Smooth muscle cell (in vitro differentiated cells): ENCODE measurements around the gene NOS2. TPM values are rescaled to one million over a fixed set of nuclear protein-coding genes. Genes with fewer than 3 reads are reported as not detected.

Source experiments
- DNase-seq: peaks from one replicate; lab custom pipeline; 2025; ENCODE audit not compliant: unreplicated experiment; lab: John Stamatoyannopoulos, UW
- H2AFZ ChIP-seq: fragments of 200-600 bp; sonication (generic); 2 replicates; pipeline ENCODE4 v1.6.0; 2016; ENCODE audit warnings: antibody characterized with exemption, low read depth, mild to moderate bottlenecking
- H3F3A ChIP-seq: fragments of 200-600 bp; sonication (generic); 2 replicates; pipeline ENCODE4 v1.6.0; 2017; ENCODE audit warnings: antibody characterized with exemption, low read depth
- H3K27ac ChIP-seq: fragments of 200-600 bp; sonication (generic); 2 replicates; pipeline ENCODE4 v1.5.1; 2016; ENCODE audit warnings: low read depth, mild to moderate bottlenecking
- H3K27me3 ChIP-seq: fragments of 200-600 bp; sonication (generic); 2 replicates; pipeline ENCODE4 v1.6.1; 2016; ENCODE audit warnings: low read depth, mild to moderate bottlenecking
- H3K36me3 ChIP-seq: fragments of 200-600 bp; sonication (generic); 2 replicates; pipeline ENCODE4 v1.5.1; 2016; ENCODE audit warnings: low read depth
- H3K4me1 ChIP-seq: fragments of 200-600 bp; sonication (generic); 2 replicates; pipeline ENCODE4 v1.5.1; 2016; ENCODE audit warnings: low read depth
- H3K4me2 ChIP-seq: fragments of 200-600 bp; sonication (generic); 2 replicates; pipeline ENCODE4 v1.6.0; 2016; ENCODE audit warnings: mild to moderate bottlenecking
- H3K4me3 ChIP-seq: fragments of 200-600 bp; sonication (generic); 2 replicates; pipeline ENCODE4 v1.5.1; 2016; ENCODE audit warnings: mild to moderate bottlenecking
- H3K79me2 ChIP-seq: fragments of 200-600 bp; sonication (generic); 2 replicates; pipeline ENCODE4 v1.6.0; 2016; ENCODE audit warnings: low read depth, mild to moderate bottlenecking
- H3K9ac ChIP-seq: fragments of 200-600 bp; sonication (generic); 2 replicates; pipeline ENCODE4 v1.6.0; 2016; ENCODE audit warnings: low read depth
- H3K9me3 ChIP-seq: fragments of 200-600 bp; sonication (generic); replicated peaks from 2 replicates; pipeline ENCODE4 v1.5.1; 2016; ENCODE audit warnings: low read depth
- H4K20me1 ChIP-seq: fragments of 200-600 bp; sonication (generic); 2 replicates; pipeline ENCODE4 v1.6.0; 2016; ENCODE audit warnings: low read depth
- CTCF ChIP-seq: fragments of 200-600 bp; sonication (generic); IDR thresholded peaks from 2 replicates; pipeline ENCODE4 v1.5.1; 2017; ENCODE audit warnings: borderline replicate concordance, mild to moderate bottlenecking, antibody characterized with exemption; ENCODE audit not compliant: insufficient read depth, poor library complexity, severe bottlenecking
- WGBS: methylation state at CpG from one replicate; pipeline ENCODE4 v1.1.7; 2016; ENCODE audit warnings: low lambda C conversion rate; 5-methylcytosine and 5-hydroxymethylcytosine counted together
- polyA plus RNA-seq: library from polyadenylated mRNA; unstranded; fragments of >200 nt; fragmentation: Nextera tagmentation; extraction: Ambion mirVana; gene quantifications from 2 replicates; pipeline ENCODE4 v1.2.1, GENCODE V29; 2016
- total RNA-seq: library from RNA; depleted of rRNA; stranded (reverse); fragments of >200 nt; gene quantifications from 2 replicates; pipeline ENCODE4 v1.2.3, GENCODE V29; 2014

Gene NOS2
- total and polyA plus RNA-seq, 2 experiments from 2014 or later: 0.16 TPM; not detected in 1

- no peaks in the 10 kb centered on the region for H3K36me3 ChIP-seq
- H3K4me3 ChIP-seq: no peak overlapping the region
- WGBS: 97% methylated on average over 3 of the region's 3 CpGs
- no peak overlapping the region for H3K4me2 ChIP-seq
- peaks cover 4% of the 10 kb centered on the region for H3K4me1 ChIP-seq
- no peak overlapping the region for H2AFZ ChIP-seq
- H4K20me1 ChIP-seq: no peaks in the 10 kb centered on the region
- DNase-seq: no peak
- no peak overlapping the region for H3K27ac ChIP-seq
- no peaks in the 10 kb centered on the region for H3F3A ChIP-seq
- H3K79me2 ChIP-seq: no peaks in the 10 kb centered on the region
- no peak overlapping the region for H3K9ac ChIP-seq
- H3K9me3 ChIP-seq: no peaks in the 10 kb centered on the region
- no peaks in the 10 kb centered on the region for H3K27me3 ChIP-seq
- no peak for TF ChIP-seq CTCF
These were observed 16.6 kb upstream of the NOS2 start for GRCh38 chr17:27816946-27817345.

- 84% methylated on average over 6 of the region's 6 CpGs for WGBS
- no peaks in the 10 kb centered on the region for H3F3A ChIP-seq
These were observed 11.6 kb upstream of the NOS2 start for GRCh38 chr17:27811961-27812360.

GRCh38 chr17:27810902-27811557 is 10.7 kb upstream of the NOS2 start:
- DNase-seq: no peak
- 75% methylated on average over 10 of the region's 10 CpGs for WGBS

More at GRCh38 chr17:27811961-27812360, 11.6 kb upstream of the NOS2 start:
- H3K4me3 ChIP-seq: no peak overlapping the region
- H3K36me3 ChIP-seq: no peaks in the 10 kb centered on the region
- no peak for TF ChIP-seq CTCF
- H3K27ac ChIP-seq: no peak overlapping the region
- H3K9ac ChIP-seq: no peak overlapping the region
- no peak overlapping the region for H3K4me2 ChIP-seq
- H3K27me3 ChIP-seq: no peaks in the 10 kb centered on the region
- no peaks in the 10 kb centered on the region for H3K9me3 ChIP-seq
- no peak overlapping the region for H2AFZ ChIP-seq
- no peaks in the 10 kb centered on the region for H3K4me1 ChIP-seq
- no peaks in the 10 kb centered on the region for H4K20me1 ChIP-seq
- no peak for DNase-seq
- no peaks in the 10 kb centered on the region for H3K79me2 ChIP-seq

More at GRCh38 chr17:27810902-27811557, 10.7 kb upstream of the NOS2 start:
- Histone ChIP-seq H3K4me2 (no peak overlapping the region), H4K20me1 (no peaks in the 10 kb centered on the region), H3K79me2 (no peaks in the 10 kb centered on the region), H2AFZ (no peak overlapping the region), H3K4me3 (no peak overlapping the region), H3K9ac (no peak overlapping the region), H3K9me3 (no peaks in the 10 kb centered on the region), H3K36me3 (no peaks in the 10 kb centered on the region), H3K27ac (no peak overlapping the region), H3F3A (no peaks in the 10 kb centered on the region), H3K4me1 (no peaks in the 10 kb centered on the region), H3K27me3 (no peaks in the 10 kb centered on the region)
- TF ChIP-seq CTCF: no peak
